Measurements from ENCODE around the gene POLL. TPM values are rescaled to one million over a fixed set of nuclear protein-coding genes. Genes with fewer than 3 reads are reported as not detected.

The POLL gene
- total RNA-seq, 1 experiment from 2014 or later: 51.3 TPM

GRCh38 chr10:101566333-101567164, 21.5 kb downstream of the POLL start:
- intact Hi-C loops (cut with micrococcal nuclease): no loop called here
- POLR2A ChIA-PET: no interaction called here
- Histone ChIP-seq H3K27me3 (ENCODE audit: insufficient read depth, low read length) (no peaks in the 10 kb centered on the region; the same call in 1 of the 2 replicates), H3K36me3 (ENCODE audit: control insufficient read depth in 1 of 2, insufficient read depth in 2 of 2, low read length in 2 of 2) (no peaks in the 10 kb centered on the region), H3K4me2 (ENCODE audit: low read length) (no peak overlapping the region), H3K9me2 (ENCODE audit: insufficient read depth) (no peaks in the 10 kb centered on the region), H3K79me2 (ENCODE audit: insufficient read depth, low read length) (no peaks in the 10 kb centered on the region), H3K27ac (ENCODE audit: low read depth, low read length) (no peak overlapping the region), H3K4me3 (replicated peaks in 1 of 2; ENCODE audit: low read depth in 1 of 2, low read length in 2 of 2) (no peak overlapping the region), H4K20me1 (ENCODE audit: insufficient read depth) (no peaks in the 10 kb centered on the region), H3K4me1 (ENCODE audit: control insufficient read depth in 1 of 2, insufficient read depth in 2 of 2, low read length in 2 of 2) (peaks cover 11 to 22% of the 10 kb centered on the region in 2 experiments), H3K9ac (ENCODE audit: low read length) (no peak overlapping the region), H3K9me3 (ENCODE audit: control insufficient read depth in 1 of 2, insufficient read depth in 1 of 2, low read depth in 1 of 2, low read length in 2 of 2) (no peaks in the 10 kb centered on the region), H2AFZ (ENCODE audit: low read depth, low read length, poor library complexity, severe bottlenecking) (no peak overlapping the region)
- BruUV-seq (replicated peaks): no TSS peak
- ATAC-seq: no peak
- no peak for DNase-seq (ENCODE audit: low read depth, low spot score)
- TF ChIP-seq EZH2 (IDR thresholded peaks at IDR 0.05): no peak
- TF ChIP-seq SIN3A (IDR thresholded peaks at IDR 0.05; ENCODE audit: low read depth): no peak
- CTCF ChIA-PET: interaction anchor here (1.3 kb wide), 1 partner anchor 352 kb away, joined by 3 read pairs; no protein-coding TSS in a partner anchor
- RAD21 ChIA-PET (ENCODE audit: low non-redundant PET in 1 of 2, low total read pairs in 2 of 2, uncharacterized antibody in 2 of 2, unreplicated experiment in 2 of 2): no interaction called here

- intact Hi-C loops (cut with micrococcal nuclease): no loop called here
- Histone ChIP-seq H2AFZ (ENCODE audit: low read depth, low read length, poor library complexity, severe bottlenecking) (no peak overlapping the region), H3K4me3 (replicated peaks in 1 of 2; ENCODE audit: low read depth in 1 of 2, low read length in 2 of 2) (no peak overlapping the region), H3K4me1 (ENCODE audit: control insufficient read depth in 1 of 2, insufficient read depth in 2 of 2, low read length in 2 of 2) (peaks cover 11 to 18% of the 10 kb centered on the region in 2 experiments), H3K79me2 (ENCODE audit: insufficient read depth, low read length) (no peaks in the 10 kb centered on the region), H3K9me2 (ENCODE audit: insufficient read depth) (no peaks in the 10 kb centered on the region), H3K27ac (ENCODE audit: low read depth, low read length) (no peak overlapping the region), H3K4me2 (ENCODE audit: low read length) (no peak overlapping the region), H4K20me1 (ENCODE audit: insufficient read depth) (no peaks in the 10 kb centered on the region), H3K27me3 (ENCODE audit: insufficient read depth, low read length) (no peaks in the 10 kb centered on the region; the same call in 1 of the 2 replicates), H3K36me3 (ENCODE audit: control insufficient read depth in 1 of 2, insufficient read depth in 2 of 2, low read length in 2 of 2) (no peaks in the 10 kb centered on the region), H3K9me3 (ENCODE audit: control insufficient read depth in 1 of 2, insufficient read depth in 1 of 2, low read depth in 1 of 2, low read length in 2 of 2) (no peaks in the 10 kb centered on the region), H3K9ac (ENCODE audit: low read length) (no peak overlapping the region)
- DNase-seq (ENCODE audit: low read depth, low spot score) (no peak), ATAC-seq (no peak)
- ChIA-PET CTCF (interaction anchor here (1.3 kb wide), 1 partner anchor 352 kb away, joined by 3 read pairs; no protein-coding TSS in a partner anchor), POLR2A (no interaction called here), RAD21 (ENCODE audit: low non-redundant PET in 1 of 2, low total read pairs in 2 of 2, uncharacterized antibody in 2 of 2, unreplicated experiment in 2 of 2) (no interaction called here)
- no TSS peak for BruUV-seq (replicated peaks)
- no peak for TF ChIP-seq POLR2A (IDR thresholded peaks at IDR 0.05; ENCODE audit: borderline replicate concordance, extremely low read depth, insufficient read depth, insufficient read length)
- TF ChIP-seq FOSL1 (IDR thresholded peaks at IDR 0.05; ENCODE audit: low read depth): no peak
- no peak for TF ChIP-seq POLR2AphosphoS5 (IDR thresholded peaks at IDR 0.05; ENCODE audit: low read depth, low read length)
- TF ChIP-seq ATF3 (IDR thresholded peaks at IDR 0.05): no peak
- TF ChIP-seq JUND (IDR thresholded peaks at IDR 0.05): no peak
- no peak for TF ChIP-seq ELF1 (IDR thresholded peaks at IDR 0.05; ENCODE audit: borderline replicate concordance, low read depth)
- no peak for TF ChIP-seq RAD21 (IDR thresholded peaks at IDR 0.05; ENCODE audit: low read depth)
- TF ChIP-seq SIN3A (IDR thresholded peaks at IDR 0.05; ENCODE audit: low read depth): no peak
Observed at GRCh38 chr10:101565936-101566332, 22.1 kb downstream of the POLL start.
